M059J (cell line): ENCODE results near the gene HHIPL1. TPM values are rescaled to one million over a fixed set of nuclear protein-coding genes. Genes with fewer than 3 reads are reported as not detected.

Source experiments
- DNase-seq: peaks from one replicate; pipeline ENCODE4 v3.0.0-alpha.2; 2012; ENCODE audit warnings: low read depth
- total RNA-seq: library from RNA; depleted of rRNA; stranded (reverse); fragments of >200 nt; shearing (Covaris generic); gene quantifications from 2 replicates; pipeline ENCODE4 v1.2.3, GENCODE V29; 2014

The HHIPL1 gene
- total RNA-seq, 1 experiment from 2014 or later, result 1.2 TPM

- DNase-seq, result no peak
Observed at GRCh38 chr14:99689266-99690236, 44.6 kb downstream of the HHIPL1 start.

DNA sequence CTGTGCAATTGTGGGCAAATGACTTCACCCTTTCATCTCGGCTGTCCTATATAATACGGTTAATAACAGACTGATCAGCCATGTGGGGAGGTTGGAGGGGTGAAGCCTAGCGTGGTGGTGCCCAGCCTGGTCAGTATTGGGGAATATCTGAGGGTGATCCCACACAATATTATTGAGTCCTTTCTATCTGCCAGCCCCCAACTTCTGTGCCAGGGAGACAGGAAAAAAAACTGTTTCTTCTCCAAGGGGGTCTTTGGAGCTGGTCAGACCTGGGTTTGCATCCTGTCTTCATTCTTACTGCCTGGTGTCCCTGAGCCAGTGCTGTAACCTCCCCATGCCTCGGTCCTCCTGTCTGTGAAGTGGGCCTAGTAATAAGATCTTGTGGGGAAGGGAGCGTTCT is 45.7 kb downstream of the HHIPL1 start:
- no peak for DNase-seq

DNA sequence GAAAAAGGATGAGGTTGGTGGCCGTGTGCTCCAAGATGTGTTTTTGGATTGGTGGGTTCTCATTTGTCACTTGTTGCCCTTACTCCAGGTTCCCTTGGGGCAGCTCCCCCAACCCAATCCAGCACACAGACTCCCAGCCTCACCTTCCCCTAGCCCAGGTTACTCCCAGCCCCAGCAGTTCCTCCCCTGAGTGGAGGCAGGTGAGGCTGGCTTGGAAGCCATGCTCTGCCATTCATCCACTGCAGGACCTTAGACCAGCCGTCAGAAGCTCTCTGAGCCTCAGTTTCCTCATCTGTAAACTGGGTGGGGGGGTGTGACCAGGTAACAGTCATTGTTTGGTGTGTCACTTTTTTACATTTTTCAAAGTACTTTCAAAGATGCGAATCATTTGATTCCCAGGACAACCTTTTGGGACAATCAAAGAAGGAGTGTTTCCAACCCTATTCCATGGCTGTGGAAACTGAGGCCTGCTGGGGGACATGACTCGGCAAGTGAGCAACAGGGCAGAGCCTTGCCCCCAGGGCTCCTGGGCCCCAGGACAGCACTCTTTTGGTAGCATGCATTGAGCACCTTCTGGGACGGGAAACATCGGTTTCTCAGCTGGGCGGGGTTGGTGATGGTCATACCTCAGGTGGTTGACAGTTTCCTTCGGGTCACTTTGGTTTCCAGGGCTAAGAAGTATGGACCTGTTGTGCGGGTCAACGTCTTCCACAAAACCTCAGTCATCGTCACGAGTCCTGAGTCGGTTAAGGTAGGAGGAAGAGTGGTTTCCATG is 46.4 kb downstream of the HHIPL1 start:
- no peak for DNase-seq

GRCh38 chr14:99693918-99694317 is 49.0 kb downstream of the HHIPL1 start:
- no peak for DNase-seq

DNA sequence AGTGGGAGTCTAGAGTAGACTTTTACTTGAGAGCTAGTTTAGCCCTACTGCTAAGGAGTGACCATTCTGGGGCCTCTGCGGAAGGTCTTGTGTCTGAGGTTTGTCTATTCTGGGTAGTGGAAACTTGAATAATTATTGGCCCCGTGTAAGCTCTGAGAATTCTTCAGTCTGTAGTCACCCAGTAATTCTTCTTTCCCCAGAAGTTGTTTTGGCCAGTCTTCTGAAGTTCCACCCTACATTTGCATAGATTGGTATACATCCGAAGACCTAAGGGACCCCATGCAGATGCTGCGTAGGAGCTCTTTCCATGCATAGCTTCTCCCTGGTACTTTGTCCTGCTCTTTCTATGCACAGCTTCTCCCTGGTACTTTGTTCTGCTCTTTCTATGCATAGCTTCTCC is 52.0 kb downstream of the HHIPL1 start:
- DNase-seq, result no peak

DNA sequence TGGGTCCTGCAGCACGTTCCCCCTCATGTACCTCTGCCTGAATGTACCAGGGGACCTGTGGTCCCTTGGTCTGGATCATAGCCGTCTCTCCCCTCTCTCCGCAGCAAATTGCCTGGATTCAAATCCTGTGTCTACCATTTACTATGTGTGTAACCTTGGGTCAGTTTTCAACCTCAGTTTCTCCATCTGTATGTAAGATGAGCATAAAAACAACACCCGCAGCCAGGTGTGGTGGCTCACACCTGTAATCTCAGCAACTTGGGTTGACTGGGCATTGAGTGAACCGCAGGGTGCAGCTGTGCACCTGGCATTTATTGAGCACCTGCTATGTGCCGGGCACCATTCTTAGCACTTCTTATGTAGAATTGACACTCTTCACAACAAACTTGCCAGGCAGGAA is 53.3 kb downstream of the HHIPL1 start:
- DNase-seq, result no peak

DNA sequence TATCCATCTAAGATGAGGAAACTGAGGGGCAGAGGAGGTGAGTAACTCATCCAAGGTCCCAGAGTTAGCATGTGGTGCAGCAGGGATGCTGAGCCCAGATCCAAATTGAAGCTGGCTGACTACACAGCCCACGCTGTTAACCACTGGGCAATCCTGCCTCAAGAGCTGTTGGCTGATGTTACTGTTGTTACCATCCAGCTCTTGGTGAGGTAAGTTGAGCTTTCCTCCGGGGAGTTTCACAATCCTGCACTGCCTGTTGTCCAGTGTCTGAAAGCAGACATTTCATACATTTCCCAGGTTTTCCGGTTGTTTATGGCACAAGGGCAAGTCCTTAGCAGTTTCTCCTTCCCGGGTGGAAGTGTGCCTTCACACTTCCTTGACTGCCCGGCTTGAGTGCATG is 53.7 kb downstream of the HHIPL1 start:
- DNase-seq, result no peak

DNA sequence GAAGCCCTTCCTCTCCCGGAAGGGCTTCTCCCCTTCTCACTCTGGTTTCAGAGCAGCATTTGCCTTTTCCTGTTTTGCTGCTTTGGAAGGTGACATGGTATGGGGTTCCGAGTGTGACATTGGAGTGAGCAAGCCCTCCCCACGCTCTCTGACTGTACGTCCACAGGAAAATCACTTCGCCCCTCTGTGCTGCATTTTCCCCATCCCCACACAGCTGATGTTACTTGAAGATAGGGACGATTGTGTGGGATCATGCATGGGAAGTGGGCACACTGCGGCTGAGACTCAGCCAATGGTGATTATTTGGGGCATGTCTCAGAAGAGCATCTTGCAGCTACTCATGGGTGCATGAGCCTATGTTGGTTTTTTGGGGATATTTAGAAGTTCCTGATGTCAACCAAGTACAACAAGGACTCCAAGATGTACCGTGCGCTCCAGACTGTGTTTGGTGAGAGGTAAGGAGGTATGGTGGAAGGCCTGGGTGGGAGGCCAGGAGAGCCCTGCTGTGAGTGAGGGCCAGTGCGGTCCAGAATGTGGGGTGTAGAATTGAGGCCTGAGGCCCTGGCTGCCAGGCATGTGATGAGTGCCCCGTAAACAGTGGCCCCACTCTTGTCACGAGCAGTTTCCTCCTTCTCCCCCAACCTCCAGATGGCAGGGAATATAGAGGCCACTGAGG is 54.3 kb downstream of the HHIPL1 start:
- DNase-seq, result no peak

- no peak for DNase-seq
Observed at GRCh38 chr14:99699861-99700260, 54.9 kb downstream of the HHIPL1 start.

DNA sequence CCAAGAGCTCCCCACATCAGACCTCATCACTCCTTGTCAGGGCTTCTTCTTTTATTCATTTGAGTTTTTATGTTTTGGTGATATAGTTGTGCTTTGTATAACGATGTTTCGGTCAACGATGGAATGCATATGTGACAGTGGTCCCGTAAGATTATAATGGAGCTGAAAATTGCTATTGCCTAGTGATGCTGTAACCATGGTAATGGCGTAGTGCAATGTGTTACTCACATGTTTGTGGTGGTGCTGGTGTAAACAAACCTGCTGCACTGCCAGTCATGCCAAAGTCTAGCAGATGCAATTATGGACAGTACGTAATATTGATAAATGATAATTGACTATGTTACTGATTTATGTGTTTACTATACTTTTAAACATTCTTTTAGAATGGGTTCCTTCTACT is 55.5 kb downstream of the HHIPL1 start:
- peak; percentile 6 for DNase-seq

DNA sequence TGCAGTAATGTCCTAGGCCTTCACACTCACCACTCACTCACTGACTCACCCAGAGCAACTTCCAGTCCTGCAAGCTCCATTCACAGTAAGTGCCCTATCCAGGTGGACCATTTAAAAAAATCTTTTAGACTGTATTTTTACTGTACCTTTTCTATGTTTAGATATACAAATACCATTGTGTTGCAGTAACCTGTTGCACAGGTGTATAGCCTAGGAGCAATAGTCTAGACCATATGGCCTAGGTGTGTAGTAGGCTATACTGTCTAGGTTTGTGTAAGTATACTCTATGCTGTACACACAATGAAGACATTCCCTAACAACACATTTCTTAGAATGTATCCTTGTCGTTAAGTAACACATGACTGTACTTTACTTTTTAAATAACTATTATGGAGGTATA is 56.3 kb downstream of the HHIPL1 start:
- DNase-seq, result no peak

- no peak for DNase-seq
Observed at GRCh38 chr14:99702115-99702514, 57.2 kb downstream of the HHIPL1 start.

GRCh38 chr14:99703381-99703780 is 58.5 kb downstream of the HHIPL1 start:
- DNase-seq, result no peak

GRCh38 chr14:99704037-99704436 is 59.1 kb downstream of the HHIPL1 start:
- DNase-seq, result no peak

DNA sequence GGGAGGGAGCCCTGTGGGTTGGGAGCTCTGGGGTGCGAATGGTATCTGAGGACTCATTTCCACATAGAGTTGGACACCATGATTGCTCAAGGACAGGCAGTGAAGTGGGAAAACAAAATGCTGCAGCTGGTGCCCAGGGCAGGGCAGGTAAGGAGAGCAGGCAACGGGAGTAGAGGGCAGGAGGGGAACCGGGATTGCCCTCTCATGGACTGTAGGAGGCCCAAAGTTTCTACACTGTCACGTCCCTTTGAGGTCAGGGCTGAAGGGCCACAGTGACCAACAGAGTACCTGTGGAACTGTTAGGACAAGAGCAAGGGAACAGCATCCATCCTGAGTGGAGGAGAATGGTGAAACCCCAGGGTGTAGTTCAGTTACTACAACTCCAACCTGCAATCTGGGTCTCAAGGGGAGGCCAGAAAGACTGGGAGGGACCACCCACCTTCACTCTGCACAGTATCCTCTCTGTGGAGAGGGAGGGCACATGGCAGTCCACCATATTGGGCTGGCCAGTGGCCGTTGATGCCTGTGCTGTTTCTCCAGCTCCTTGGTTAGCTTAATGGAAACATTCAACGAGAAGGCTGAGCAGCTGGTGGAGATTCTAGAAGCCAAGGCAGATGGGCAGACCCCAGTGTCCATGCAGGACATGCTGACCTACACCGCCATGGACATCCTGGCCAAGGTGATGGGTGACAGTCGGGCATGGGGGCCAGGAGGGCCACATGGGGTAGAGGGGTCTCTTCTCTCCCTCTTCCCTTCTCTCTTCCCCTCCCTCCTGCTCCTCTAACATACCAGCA is 61.4 kb downstream of the HHIPL1 start:
- no peak for DNase-seq

DNA sequence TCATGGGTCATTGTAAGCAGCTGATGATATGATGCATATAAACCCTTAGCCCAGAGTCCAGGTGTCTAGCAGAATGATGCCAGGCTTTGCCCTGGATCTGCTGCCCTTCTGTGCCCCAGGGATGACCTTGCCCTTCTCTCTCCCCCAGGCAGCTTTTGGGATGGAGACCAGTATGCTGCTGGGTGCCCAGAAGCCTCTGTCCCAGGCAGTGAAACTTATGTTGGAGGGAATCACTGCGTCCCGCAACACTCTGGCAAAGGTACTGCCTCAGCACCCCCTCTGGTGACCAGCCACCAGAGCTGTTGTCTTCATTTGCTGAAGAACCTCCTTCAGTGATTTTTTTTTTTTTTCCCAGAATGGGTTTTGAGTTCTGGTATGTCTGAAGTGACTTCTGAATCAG is 62.5 kb downstream of the HHIPL1 start:
- DNase-seq, result no peak

GRCh38 chr14:99707921-99708320 is 63.0 kb downstream of the HHIPL1 start:
- DNase-seq, result no peak

GRCh38 chr14:99708449-99708848 is 63.5 kb downstream of the HHIPL1 start:
- no peak for DNase-seq

- no peak for DNase-seq
Observed at GRCh38 chr14:99713972-99714371, 69.0 kb downstream of the HHIPL1 start.

GRCh38 chr14:99715266-99716000 is 70.5 kb downstream of the HHIPL1 start:
- DNase-seq, result no peak
